HL-60 (cell line): Measurements from ENCODE around the gene GRM8.

Experiments used
- GABPA ChIP-seq: IDR thresholded peaks from 2 replicates; pipeline ENCODE4 v1.6.1; 2012; ENCODE audit warnings: low read depth
- POLR2AphosphoS5 ChIP-seq: IDR thresholded peaks from 2 replicates; pipeline ENCODE4 v1.6.1; 2012; ENCODE audit warnings: low read depth
- TF ChIP-seq, protein P1 (sequence below): IDR thresholded peaks from one replicate; pipeline ENCODE4 v1.5.1; 2011; ENCODE audit warnings: low read length, control low read depth, inconsistent platforms; ENCODE audit not compliant: insufficient read depth
- TF ChIP-seq, protein P2 (sequence below): IDR thresholded peaks from 2 replicates; pipeline ENCODE4 v1.6.1; 2012; ENCODE audit warnings: low read depth; ENCODE audit not compliant: insufficient replicate concordance

DNA sequence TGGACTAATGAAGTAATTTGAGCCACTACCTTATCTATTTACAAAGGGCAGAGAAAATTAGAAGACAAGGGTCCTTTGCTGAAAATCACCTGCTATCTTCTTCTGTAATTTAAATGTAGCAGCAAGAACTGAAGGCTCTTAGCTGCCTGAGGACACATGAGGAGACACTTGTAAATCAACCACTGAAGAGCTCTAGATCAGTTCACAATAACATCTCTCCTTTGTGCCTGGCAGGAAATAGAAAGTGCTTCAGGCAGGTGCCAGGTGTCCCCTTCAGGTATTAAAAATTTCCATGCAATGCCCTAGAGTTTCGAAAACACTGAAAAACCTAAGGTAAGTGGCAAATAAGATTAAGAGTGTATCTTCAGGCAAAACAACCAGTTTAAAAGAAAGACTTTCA, 474.6 kb downstream of the GRM8 start:
- TF ChIP-seq, protein P1, sequence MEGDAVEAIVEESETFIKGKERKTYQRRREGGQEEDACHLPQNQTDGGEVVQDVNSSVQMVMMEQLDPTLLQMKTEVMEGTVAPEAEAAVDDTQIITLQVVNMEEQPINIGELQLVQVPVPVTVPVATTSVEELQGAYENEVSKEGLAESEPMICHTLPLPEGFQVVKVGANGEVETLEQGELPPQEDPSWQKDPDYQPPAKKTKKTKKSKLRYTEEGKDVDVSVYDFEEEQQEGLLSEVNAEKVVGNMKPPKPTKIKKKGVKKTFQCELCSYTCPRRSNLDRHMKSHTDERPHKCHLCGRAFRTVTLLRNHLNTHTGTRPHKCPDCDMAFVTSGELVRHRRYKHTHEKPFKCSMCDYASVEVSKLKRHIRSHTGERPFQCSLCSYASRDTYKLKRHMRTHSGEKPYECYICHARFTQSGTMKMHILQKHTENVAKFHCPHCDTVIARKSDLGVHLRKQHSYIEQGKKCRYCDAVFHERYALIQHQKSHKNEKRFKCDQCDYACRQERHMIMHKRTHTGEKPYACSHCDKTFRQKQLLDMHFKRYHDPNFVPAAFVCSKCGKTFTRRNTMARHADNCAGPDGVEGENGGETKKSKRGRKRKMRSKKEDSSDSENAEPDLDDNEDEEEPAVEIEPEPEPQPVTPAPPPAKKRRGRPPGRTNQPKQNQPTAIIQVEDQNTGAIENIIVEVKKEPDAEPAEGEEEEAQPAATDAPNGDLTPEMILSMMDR, result no peak
- TF ChIP-seq POLR2AphosphoS5 (no peak), GABPA (no peak)
- TF ChIP-seq, protein P2, sequence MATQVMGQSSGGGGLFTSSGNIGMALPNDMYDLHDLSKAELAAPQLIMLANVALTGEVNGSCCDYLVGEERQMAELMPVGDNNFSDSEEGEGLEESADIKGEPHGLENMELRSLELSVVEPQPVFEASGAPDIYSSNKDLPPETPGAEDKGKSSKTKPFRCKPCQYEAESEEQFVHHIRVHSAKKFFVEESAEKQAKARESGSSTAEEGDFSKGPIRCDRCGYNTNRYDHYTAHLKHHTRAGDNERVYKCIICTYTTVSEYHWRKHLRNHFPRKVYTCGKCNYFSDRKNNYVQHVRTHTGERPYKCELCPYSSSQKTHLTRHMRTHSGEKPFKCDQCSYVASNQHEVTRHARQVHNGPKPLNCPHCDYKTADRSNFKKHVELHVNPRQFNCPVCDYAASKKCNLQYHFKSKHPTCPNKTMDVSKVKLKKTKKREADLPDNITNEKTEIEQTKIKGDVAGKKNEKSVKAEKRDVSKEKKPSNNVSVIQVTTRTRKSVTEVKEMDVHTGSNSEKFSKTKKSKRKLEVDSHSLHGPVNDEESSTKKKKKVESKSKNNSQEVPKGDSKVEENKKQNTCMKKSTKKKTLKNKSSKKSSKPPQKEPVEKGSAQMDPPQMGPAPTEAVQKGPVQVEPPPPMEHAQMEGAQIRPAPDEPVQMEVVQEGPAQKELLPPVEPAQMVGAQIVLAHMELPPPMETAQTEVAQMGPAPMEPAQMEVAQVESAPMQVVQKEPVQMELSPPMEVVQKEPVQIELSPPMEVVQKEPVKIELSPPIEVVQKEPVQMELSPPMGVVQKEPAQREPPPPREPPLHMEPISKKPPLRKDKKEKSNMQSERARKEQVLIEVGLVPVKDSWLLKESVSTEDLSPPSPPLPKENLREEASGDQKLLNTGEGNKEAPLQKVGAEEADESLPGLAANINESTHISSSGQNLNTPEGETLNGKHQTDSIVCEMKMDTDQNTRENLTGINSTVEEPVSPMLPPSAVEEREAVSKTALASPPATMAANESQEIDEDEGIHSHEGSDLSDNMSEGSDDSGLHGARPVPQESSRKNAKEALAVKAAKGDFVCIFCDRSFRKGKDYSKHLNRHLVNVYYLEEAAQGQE, result no peak
